ENCODE results near the gene TRIM47.
"Not testable (repeated sequence)": the region's sequence is repeated elsewhere in the genome, so short reads cannot be mapped to it uniquely, and the experiment has no call there.

DNA sequence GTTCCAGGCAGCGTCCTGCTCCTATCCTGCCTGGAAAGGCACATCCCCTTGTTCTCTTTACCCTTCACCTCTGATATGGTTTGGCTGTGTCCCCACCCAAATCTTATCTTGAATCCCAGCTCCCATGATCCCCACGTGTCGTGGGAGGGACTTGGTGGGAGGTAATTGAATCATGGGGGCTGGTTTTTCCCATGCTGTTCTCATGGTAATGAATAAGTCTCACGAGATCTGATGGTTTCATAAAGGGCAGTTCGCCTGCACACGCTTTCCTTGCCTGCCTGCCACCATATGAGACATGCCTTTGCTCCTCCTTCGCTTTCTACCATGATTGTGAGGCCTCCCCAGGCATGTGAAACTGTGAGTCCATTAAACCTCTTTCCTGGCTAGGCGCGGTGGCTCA is 7.5 kb upstream of the TRIM47 start:
- not testable (repeated sequence) for TF ChIP-seq POLR2A (IDR thresholded peaks at IDR 0.05)
- TF ChIP-seq, protein P1, sequence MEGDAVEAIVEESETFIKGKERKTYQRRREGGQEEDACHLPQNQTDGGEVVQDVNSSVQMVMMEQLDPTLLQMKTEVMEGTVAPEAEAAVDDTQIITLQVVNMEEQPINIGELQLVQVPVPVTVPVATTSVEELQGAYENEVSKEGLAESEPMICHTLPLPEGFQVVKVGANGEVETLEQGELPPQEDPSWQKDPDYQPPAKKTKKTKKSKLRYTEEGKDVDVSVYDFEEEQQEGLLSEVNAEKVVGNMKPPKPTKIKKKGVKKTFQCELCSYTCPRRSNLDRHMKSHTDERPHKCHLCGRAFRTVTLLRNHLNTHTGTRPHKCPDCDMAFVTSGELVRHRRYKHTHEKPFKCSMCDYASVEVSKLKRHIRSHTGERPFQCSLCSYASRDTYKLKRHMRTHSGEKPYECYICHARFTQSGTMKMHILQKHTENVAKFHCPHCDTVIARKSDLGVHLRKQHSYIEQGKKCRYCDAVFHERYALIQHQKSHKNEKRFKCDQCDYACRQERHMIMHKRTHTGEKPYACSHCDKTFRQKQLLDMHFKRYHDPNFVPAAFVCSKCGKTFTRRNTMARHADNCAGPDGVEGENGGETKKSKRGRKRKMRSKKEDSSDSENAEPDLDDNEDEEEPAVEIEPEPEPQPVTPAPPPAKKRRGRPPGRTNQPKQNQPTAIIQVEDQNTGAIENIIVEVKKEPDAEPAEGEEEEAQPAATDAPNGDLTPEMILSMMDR (IDR thresholded peaks at IDR 0.05) = not testable (repeated sequence)

Measured in stomach (tissue), 4 donors.